ENCODE results near the gene RECQL5. TPM values are rescaled to one million over a fixed set of nuclear protein-coding genes. Genes with fewer than 3 reads are reported as not detected.

Gene RECQL5
- total RNA-seq, 3 donors from 2014 or later (not counting 1 experiment from before 2014, with no cell fraction given) = 33.4 to 39.1 (median 34.3) TPM

GRCh38 chr17:75662511-75662910, 4.4 kb downstream of the RECQL5 start:
- Histone ChIP-seq H3K36me3 (ENCODE audit: control insufficient read depth, insufficient read depth, low read length) (peaks cover 35% of the 10 kb centered on the region), H3K9me3 (ENCODE audit: control insufficient read depth, insufficient read depth, low read length) (no peaks in the 10 kb centered on the region), H3K27ac (ENCODE audit: low read length) (no peak overlapping the region), H3K4me3 (ENCODE audit: low read length) (no peak overlapping the region), H3K4me1 (ENCODE audit: control insufficient read depth, insufficient read depth, low read length) (peaks cover 10% of the 10 kb centered on the region), H3K27me3 (ENCODE audit: control insufficient read depth, insufficient read depth, low read length) (no peaks in the 10 kb centered on the region)
- Mint-ChIP-seq H3K9me3 (no peaks in the 10 kb centered on the region), H3K36me3 (no peaks in the 10 kb centered on the region), H3K4me1 (no peaks in the 10 kb centered on the region), H3K27ac (no peak overlapping the region), H3K27me3 (ENCODE audit: low read depth in 2 of 2) (no peaks in the 10 kb centered on the region), H3K4me3 (no peak overlapping the region)
- intact Hi-C loops (cut with micrococcal nuclease) = no loop called here
- DNase-seq (no peak), ATAC-seq (no peak)
- TF ChIP-seq CTCF (IDR thresholded peaks at IDR 0.05) = no peak
- 97% methylated on average over 7 of the region's 9 CpGs for WGBS (ENCODE audit: insufficient coverage)

GRCh38 chr17:75661531-75661930, 5.4 kb downstream of the RECQL5 start:
- 98% methylated on average over 4 of the region's 4 CpGs for WGBS (ENCODE audit: insufficient coverage)
- H3K27me3 ChIP-seq (ENCODE audit: control insufficient read depth, insufficient read depth, low read length) = no peaks in the 10 kb centered on the region
- H3K27ac Mint-ChIP-seq = no peak overlapping the region
- peaks cover 41% of the 10 kb centered on the region for H3K36me3 ChIP-seq (ENCODE audit: control insufficient read depth, insufficient read depth, low read length)
- no peaks in the 10 kb centered on the region for H3K9me3 Mint-ChIP-seq
- no peak for TF ChIP-seq CTCF (IDR thresholded peaks at IDR 0.05)
- H3K27me3 Mint-ChIP-seq (ENCODE audit: low read depth in 2 of 2) = no peaks in the 10 kb centered on the region
- H3K4me3 Mint-ChIP-seq = no peak overlapping the region
- H3K4me3 ChIP-seq (ENCODE audit: low read length) = no peak overlapping the region
- intact Hi-C loops (cut with micrococcal nuclease) = no loop called here
- ATAC-seq (no peak), DNase-seq (no peak)
- no peaks in the 10 kb centered on the region for H3K4me1 Mint-ChIP-seq
- H3K36me3 Mint-ChIP-seq = no peaks in the 10 kb centered on the region
- H3K9me3 ChIP-seq (ENCODE audit: control insufficient read depth, insufficient read depth, low read length) = no peaks in the 10 kb centered on the region
- H3K4me1 ChIP-seq (ENCODE audit: control insufficient read depth, insufficient read depth, low read length) = peaks cover 6% of the 10 kb centered on the region
- no peak overlapping the region for H3K27ac ChIP-seq (ENCODE audit: low read length)

- WGBS (ENCODE audit: insufficient coverage) = 92% methylated on average over 5 of the region's 5 CpGs
Observed at GRCh38 chr17:75658237-75658636, 8.7 kb downstream of the RECQL5 start.

More at GRCh38 chr17:75658237-75658636, 8.7 kb downstream of the RECQL5 start:
- Histone ChIP-seq H3K36me3 (ENCODE audit: control insufficient read depth, insufficient read depth, low read length) (peaks cover 41% of the 10 kb centered on the region), H3K27me3 (ENCODE audit: control insufficient read depth, insufficient read depth, low read length) (no peaks in the 10 kb centered on the region), H3K27ac (ENCODE audit: low read length) (no peak overlapping the region), H3K4me3 (ENCODE audit: low read length) (no peak overlapping the region), H3K9me3 (ENCODE audit: control insufficient read depth, insufficient read depth, low read length) (no peaks in the 10 kb centered on the region), H3K4me1 (ENCODE audit: control insufficient read depth, insufficient read depth, low read length) (no peaks in the 10 kb centered on the region)
- ATAC-seq = no peak
- Mint-ChIP-seq H3K4me1 (no peaks in the 10 kb centered on the region), H3K9me3 (no peaks in the 10 kb centered on the region), H3K4me3 (no peak overlapping the region), H3K27me3 (ENCODE audit: low read depth in 2 of 2) (no peaks in the 10 kb centered on the region), H3K27ac (no peak overlapping the region), H3K36me3 (no peaks in the 10 kb centered on the region)
- no peak for DNase-seq
- intact Hi-C loops (cut with micrococcal nuclease) = no loop called here
- no peak for TF ChIP-seq CTCF (IDR thresholded peaks at IDR 0.05)
